NB4 (cell line): Measurements from ENCODE around the gene TRIM60.
"Not testable (repeated sequence)": the region's sequence is repeated elsewhere in the genome, so short reads cannot be mapped to it uniquely, and the experiment has no call there.

Experiments
- DNase-seq: peaks from one replicate; pipeline ENCODE4 v3.0.0; 2010; ENCODE audit warnings: low read depth
- H3K4me3 ChIP-seq: one replicate; pipeline ENCODE4 v1.5.1; 2011; ENCODE audit warnings: mild to moderate bottlenecking, low read depth, low read length, moderate library complexity
- CTCF ChIP-seq: IDR thresholded peaks from one replicate; pipeline ENCODE4 v1.5.1; 2012; ENCODE audit warnings: low read depth, low read length
- MAX ChIP-seq: IDR thresholded peaks from 2 replicates; pipeline ENCODE4 v1.6.1; 2011; ENCODE audit warnings: low read depth, low read length
- MYC ChIP-seq: IDR thresholded peaks from 2 replicates; pipeline ENCODE4 v1.6.1; 2011; ENCODE audit warnings: low read depth, low read length
- POLR2A ChIP-seq: IDR thresholded peaks from 2 replicates; pipeline ENCODE4 v1.6.1; 2011; ENCODE audit warnings: mild to moderate bottlenecking; ENCODE audit not compliant: insufficient read length; ENCODE audit errors: extremely low read depth

The TRIM60 gene

GRCh38 chr4:165011403-165011802, 20.4 kb upstream of the TRIM60 start:
- no peak for DNase-seq
- TF ChIP-seq MYC (no peak), POLR2A (no peak), MAX (no peak), CTCF (no peak)
- no peak overlapping the region for H3K4me3 ChIP-seq

GRCh38 chr4:165013691-165014090, 18.1 kb upstream of the TRIM60 start:
- no peak overlapping the region for H3K4me3 ChIP-seq
- no peak for DNase-seq
- TF ChIP-seq POLR2A, result no peak
- TF ChIP-seq CTCF, result no peak
- TF ChIP-seq MYC, result no peak
- TF ChIP-seq MAX, result no peak

- DNase-seq, result peak; percentile 15
- H3K4me3 ChIP-seq, result no peak overlapping the region
These were observed 14.8 kb upstream of the TRIM60 start for GRCh38 chr4:165016971-165017370.

GRCh38 chr4:165019995-165020394, 11.8 kb upstream of the TRIM60 start:
- DNase-seq, H3K4me3 ChIP-seq: not testable (repeated sequence)

More at GRCh38 chr4:165016971-165017370, 14.8 kb upstream of the TRIM60 start:
- TF ChIP-seq CTCF, result peak; percentile 45
- TF ChIP-seq POLR2A, result no peak
- no peak for TF ChIP-seq MAX
- no peak for TF ChIP-seq MYC

GRCh38 chr4:165025782-165026181, 6.0 kb upstream of the TRIM60 start:
- not testable (repeated sequence) for DNase-seq, H3K4me3 ChIP-seq

- TF ChIP-seq MAX (no peak), CTCF (no peak), MYC (no peak), POLR2A (no peak)
- DNase-seq, result no peak
- no peak overlapping the region for H3K4me3 ChIP-seq
These were observed 3.9 kb upstream of the TRIM60 start for GRCh38 chr4:165027762-165028402.

- no peak for DNase-seq
- TF ChIP-seq POLR2A (no peak), MYC (no peak), CTCF (no peak), MAX (no peak)
- H3K4me3 ChIP-seq, result no peak overlapping the region
These were observed 16.4 kb downstream of the TRIM60 start for GRCh38 chr4:165048170-165048569.
